Rectal smooth muscle tissue (tissue), 1 donor: Measurements from ENCODE around the gene FLNC.
A peak's percentile ranks its signal among the peaks of the same experiment; 100 is the strongest.

Experiments
- H3K27ac ChIP-seq: one replicate; pipeline ENCODE4 v1.7.0; 2013; ENCODE audit warnings: low read depth, low read length, inconsistent platforms
- H3K27me3 ChIP-seq: one replicate; pipeline ENCODE4 v1.7.0; 2013; ENCODE audit warnings: low read length; ENCODE audit not compliant: control insufficient read depth, insufficient read depth
- H3K36me3 ChIP-seq: one replicate; pipeline ENCODE4 v1.7.0; 2013; ENCODE audit warnings: low read length; ENCODE audit not compliant: control insufficient read depth, insufficient read depth
- H3K4me1 ChIP-seq: one replicate; pipeline ENCODE4 v1.7.0; 2013; ENCODE audit warnings: low read length; ENCODE audit not compliant: control insufficient read depth, insufficient read depth
- H3K4me3 ChIP-seq: one replicate; pipeline ENCODE4 v1.7.0; 2013; ENCODE audit warnings: low read length
- H3K9ac ChIP-seq: one replicate; pipeline ENCODE4 v1.7.0; 2013; ENCODE audit warnings: low read length

Gene FLNC, protein sequence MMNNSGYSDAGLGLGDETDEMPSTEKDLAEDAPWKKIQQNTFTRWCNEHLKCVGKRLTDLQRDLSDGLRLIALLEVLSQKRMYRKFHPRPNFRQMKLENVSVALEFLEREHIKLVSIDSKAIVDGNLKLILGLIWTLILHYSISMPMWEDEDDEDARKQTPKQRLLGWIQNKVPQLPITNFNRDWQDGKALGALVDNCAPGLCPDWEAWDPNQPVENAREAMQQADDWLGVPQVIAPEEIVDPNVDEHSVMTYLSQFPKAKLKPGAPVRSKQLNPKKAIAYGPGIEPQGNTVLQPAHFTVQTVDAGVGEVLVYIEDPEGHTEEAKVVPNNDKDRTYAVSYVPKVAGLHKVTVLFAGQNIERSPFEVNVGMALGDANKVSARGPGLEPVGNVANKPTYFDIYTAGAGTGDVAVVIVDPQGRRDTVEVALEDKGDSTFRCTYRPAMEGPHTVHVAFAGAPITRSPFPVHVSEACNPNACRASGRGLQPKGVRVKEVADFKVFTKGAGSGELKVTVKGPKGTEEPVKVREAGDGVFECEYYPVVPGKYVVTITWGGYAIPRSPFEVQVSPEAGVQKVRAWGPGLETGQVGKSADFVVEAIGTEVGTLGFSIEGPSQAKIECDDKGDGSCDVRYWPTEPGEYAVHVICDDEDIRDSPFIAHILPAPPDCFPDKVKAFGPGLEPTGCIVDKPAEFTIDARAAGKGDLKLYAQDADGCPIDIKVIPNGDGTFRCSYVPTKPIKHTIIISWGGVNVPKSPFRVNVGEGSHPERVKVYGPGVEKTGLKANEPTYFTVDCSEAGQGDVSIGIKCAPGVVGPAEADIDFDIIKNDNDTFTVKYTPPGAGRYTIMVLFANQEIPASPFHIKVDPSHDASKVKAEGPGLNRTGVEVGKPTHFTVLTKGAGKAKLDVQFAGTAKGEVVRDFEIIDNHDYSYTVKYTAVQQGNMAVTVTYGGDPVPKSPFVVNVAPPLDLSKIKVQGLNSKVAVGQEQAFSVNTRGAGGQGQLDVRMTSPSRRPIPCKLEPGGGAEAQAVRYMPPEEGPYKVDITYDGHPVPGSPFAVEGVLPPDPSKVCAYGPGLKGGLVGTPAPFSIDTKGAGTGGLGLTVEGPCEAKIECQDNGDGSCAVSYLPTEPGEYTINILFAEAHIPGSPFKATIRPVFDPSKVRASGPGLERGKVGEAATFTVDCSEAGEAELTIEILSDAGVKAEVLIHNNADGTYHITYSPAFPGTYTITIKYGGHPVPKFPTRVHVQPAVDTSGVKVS (N-terminal part only)

DNA sequence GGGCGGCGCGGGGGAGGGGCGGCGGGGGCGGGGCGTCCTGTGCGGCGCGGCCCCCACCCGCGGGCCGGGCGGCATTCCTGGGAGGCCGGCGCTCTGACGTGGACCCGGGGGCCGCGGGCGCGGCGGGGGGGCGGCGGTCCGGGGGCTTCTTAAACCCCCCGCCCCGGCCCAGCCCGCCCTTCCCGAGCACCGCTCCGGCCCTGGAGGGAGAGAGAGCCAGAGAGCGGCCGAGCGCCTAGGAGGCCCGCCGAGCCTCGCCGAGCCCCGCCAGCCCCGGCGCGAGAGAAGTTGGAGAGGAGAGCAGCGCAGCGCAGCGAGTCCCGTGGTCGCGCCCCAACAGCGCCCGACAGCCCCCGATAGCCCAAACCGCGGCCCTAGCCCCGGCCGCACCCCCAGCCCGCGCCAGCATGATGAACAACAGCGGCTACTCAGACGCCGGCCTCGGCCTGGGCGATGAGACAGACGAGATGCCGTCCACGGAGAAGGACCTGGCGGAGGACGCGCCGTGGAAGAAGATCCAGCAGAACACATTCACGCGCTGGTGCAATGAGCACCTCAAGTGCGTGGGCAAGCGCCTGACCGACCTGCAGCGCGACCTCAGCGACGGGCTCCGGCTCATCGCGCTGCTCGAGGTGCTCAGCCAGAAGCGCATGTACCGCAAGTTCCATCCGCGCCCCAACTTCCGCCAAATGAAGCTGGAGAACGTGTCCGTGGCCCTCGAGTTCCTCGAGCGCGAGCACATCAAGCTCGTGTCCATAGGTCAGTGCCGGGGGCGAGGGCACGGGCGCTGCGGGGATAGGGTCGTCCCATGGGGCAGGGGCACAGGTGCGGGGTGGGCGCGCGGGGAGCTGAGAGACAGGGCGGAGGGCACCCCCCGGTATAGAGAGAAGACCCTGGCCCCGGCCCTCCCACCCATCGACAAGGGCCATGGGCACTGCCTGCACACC is at the start of gene FLNC:
TSS of gene FLNC (plus strand) at position 176 of the 947 bp plus-strand sequence. CDS start at position 408, 232 bp downstream.
- Histone ChIP-seq H3K9ac (peak within 1 kb of the TSS; percentile 80), H3K27ac (peak within 1 kb of the TSS; percentile 98), H3K4me3 (peak within 1 kb of the TSS; percentile 83), H3K36me3 (no peaks in the 10 kb centered on the region), H3K4me1 (peaks cover 43% of the 10 kb centered on the region), H3K27me3 (peaks cover 12% of the 10 kb centered on the region)

DNA sequence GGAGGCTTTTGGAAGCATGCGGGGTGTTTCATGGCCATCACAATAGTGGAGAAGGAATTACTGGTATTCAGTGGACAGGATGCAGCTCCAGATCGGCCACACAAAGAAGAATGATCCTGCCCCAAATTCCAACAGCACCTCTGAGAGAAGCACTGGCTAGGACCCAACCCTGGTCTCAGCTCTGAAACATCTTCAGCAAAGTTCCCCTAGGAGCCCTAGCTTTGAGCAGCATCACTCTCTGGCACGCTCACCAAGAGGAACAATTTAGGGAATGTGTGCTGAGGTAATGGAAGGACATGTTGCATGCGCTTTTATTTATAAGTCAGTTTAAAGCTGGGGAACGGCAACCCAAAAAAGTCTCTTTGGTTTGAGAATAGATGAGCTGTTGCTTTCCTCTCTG is 49.1 kb upstream of the FLNC start:
- peak overlapping the region; percentile 46 for H3K27ac ChIP-seq
- H3K36me3 ChIP-seq = no peaks in the 10 kb centered on the region

DNA sequence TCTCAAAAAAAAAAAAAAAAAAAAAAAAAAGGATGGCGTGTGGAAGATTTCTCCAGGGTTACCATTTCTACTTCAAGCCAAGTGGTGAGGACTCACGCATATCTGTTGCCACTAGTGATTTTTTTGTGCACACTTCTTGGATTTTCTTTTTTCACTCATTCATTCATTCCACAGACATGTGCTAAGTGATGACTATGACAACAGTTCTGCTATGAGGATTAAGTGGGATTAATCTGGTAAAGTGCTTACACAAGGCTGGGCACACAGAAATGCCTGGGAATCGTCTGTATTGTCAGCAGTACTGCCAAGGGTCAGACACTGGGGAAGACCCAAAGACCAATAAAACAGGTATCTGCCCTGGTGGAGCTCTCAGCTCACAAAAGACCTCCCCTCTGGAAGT is 48.4 kb upstream of the FLNC start:
- Histone ChIP-seq H3K4me3 (no peak overlapping the region), H3K27ac (peak overlapping the region; percentile 46), H3K27me3 (no peaks in the 10 kb centered on the region), H3K36me3 (no peaks in the 10 kb centered on the region), H3K4me1 (peaks cover 16% of the 10 kb centered on the region), H3K9ac (no peak overlapping the region)

More for the DNA sequence above, 49.1 kb upstream of the FLNC start:
- Histone ChIP-seq H3K4me1 (peaks cover 16% of the 10 kb centered on the region), H3K27me3 (no peaks in the 10 kb centered on the region), H3K4me3 (no peak overlapping the region), H3K9ac (no peak overlapping the region)

DNA sequence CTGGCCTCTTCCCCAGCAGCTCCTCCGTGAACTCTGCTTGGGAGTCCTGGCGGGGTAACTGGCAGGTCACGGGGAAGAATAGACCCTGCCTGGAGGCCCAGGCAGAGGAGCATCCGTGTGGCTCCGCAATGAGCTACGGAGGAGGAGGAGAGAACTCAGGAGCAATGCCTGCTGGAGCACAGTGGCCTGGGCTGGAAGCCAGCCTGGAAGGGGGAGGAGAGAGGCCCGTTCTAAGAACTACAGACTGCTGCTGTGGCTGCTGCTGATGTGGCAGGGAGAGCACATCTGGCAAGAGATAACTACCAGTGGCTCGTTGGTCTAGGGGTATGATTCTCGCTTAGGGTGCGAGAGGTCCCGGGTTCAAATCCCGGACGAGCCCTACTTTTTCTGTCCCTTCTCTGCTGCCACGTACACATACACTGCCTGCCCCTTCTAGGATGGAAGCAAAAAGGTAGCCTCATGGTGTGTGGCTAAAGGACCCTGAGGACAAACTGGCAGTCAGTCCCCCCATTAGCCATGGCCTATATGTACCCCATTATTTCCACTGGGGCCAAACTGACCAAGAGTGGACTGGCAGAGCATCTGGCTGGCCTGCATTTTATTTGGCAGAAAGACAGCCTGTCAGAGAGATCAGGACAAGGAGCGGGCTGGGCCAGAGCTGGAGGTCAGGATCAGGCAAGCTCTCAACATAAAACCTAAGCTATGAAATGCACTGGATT is 46.9 kb upstream of the FLNC start:
- H3K9ac ChIP-seq = no peak overlapping the region
- no peak overlapping the region for H3K4me3 ChIP-seq
- H3K27me3 ChIP-seq = no peaks in the 10 kb centered on the region
- no peaks in the 10 kb centered on the region for H3K36me3 ChIP-seq
- H3K27ac ChIP-seq = peak overlapping the region; percentile 82
- peaks cover 16% of the 10 kb centered on the region for H3K4me1 ChIP-seq

DNA sequence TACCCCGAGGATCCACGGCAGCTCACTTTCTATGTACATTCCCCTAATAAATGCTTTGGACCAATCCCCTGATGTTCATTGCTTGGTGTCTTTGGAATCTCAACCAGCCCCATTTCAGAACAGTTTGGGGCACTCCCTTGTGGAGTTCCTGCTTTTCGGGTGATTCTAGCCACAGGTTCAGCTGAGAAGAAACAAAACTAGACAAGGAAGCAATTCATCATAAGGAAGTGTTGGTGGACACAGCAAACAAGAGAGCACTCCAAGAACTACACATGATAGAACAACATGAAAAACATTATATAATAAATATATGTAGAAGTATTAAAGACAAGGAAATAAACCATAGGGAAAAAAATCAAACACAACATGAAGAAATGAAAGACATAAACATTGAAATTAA is 44.5 kb upstream of the FLNC start:
- Histone ChIP-seq H3K36me3 (no peaks in the 10 kb centered on the region), H3K27ac (no peak overlapping the region), H3K9ac (no peak overlapping the region), H3K27me3 (no peaks in the 10 kb centered on the region), H3K4me3 (no peak overlapping the region), H3K4me1 (peaks cover 16% of the 10 kb centered on the region)

DNA sequence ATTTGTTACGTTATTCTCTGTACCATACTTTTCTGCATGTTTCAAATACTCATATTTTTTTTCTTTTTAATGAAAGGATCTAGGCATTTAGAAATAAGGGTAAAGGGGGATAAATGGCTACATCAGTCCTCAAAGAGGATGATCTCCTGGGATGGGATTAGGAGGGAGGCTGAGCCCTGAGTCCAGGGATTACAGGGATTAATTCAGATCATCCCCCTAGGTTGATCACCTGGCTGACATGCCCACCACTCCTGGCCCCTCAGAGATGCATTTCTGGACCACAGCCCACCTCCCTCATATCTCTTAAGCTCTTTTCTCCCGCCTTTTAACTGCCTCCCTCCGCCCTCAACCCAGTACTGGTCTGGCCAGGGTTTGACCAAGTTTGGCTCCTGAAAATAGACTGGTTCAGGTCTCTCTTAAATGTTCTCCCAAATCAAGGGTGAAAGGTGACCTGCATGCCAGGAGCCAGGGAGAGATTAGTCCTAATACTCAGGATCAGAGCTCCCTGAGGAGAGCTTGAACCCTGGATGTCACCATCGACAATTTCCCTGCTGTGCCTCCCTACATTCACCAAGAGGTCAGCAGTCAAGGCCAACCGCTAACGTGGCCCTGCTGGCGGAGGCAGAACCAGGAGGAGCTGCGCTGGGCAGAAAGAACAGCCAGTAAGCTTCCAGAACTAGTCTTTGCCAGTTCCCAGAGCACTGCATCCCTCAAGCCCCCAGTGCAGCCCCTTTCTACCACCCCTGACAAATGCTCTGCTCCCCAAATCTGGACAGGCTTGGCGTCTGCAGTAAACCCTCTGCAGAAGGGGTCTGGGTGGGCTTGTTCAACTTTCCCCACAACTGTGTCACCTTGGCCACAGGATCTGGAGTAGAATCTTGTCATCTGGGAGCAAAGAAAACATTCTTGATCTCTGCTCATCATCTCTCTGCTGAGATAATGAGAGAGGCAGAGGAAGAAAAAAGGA is 41.5 kb upstream of the FLNC start:
- Histone ChIP-seq H3K27me3 (peaks cover 4% of the 10 kb centered on the region), H3K4me3 (no peak overlapping the region), H3K9ac (no peak overlapping the region), H3K4me1 (peaks cover 13% of the 10 kb centered on the region), H3K36me3 (no peaks in the 10 kb centered on the region), H3K27ac (no peak overlapping the region)

DNA sequence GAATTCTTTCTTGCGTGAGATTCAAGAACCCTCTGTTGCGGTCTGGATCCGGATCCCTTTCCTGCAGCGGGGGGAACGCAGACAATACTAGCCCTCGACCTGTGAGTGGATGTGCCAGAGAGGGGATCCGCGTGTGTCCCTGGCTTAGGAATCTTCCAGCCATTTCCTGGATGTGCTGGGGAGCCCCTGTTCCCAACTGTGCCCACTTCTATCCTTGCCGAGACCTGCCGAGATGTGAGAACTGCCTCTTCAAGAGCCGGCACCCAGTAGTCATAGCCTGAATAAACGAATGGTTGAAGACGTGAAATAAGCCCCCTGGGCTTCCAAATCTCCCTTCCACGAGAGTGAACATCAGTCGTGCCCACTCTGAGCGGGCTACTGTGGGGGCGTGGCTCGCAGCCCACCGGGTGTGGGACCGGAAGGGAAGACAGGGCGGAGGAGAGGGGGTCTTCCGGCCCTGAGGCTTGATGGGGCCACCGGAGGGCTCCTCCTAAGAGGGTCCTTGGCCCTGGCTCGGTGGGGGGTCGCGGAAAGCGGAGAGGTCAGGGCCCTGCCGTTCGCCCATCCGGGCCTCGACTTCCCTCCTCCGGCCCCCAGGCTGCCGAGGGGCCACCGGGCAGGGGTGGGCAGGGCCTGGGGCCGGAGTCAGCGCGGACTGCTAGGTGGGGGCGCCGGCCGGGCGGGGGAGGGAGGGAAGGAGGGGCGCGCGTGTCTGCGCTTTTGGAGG is 39.7 kb upstream of the FLNC start:
- Histone ChIP-seq H3K27ac (peak overlapping the region; percentile 81), H3K4me1 (peaks cover 11% of the 10 kb centered on the region), H3K27me3 (peaks cover 4% of the 10 kb centered on the region), H3K4me3 (peak overlapping the region; percentile 93), H3K36me3 (no peaks in the 10 kb centered on the region), H3K9ac (no peak overlapping the region)

DNA sequence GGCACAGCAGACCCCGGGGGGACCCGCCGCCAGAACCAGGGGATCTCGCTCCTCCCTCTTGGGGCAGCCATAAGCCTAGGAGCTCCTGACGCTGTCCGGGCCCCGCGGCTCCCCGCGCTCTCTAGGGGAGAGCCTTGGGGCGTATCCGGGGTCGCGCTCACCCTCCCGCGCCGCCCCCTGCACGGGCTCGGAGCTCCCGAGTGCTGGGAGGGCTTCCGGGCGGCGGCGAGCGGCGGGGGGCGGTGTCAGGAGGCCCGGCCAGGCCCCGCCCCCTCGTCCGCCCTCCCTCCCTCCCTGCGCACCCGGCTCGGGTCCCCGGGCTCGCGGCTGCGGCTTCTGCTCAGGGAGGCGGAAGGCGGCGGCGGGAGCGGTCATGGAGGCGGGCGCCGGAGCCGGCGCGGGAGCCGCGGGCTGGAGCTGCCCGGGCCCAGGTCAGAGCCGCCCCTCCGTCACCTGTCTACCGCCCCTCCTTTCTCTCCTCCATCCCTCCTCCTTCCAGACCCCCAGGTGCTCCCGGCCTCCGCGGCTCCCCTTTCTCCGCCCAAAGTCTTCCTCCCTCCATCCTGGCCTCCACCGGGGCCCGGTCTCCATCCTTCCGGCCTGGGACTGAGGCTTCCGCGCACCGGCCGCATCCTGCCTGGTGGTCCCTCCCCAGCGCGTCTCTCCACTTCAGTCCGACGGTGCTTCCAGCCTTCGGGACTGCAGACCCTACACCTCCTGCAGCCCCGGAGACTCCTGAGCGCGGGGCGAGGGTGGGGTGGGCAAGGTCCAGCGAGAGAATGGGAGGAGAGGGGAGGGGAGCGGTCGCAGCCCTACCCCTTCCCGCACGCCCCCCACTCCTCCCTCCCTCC is 38.9 kb upstream of the FLNC start, which contains the start of gene CCDC136:
TSS of gene CCDC136 (plus strand) at position 848 of the 851 bp plus-strand sequence. CDS start 444 bp downstream, outside the sequence.
- Histone ChIP-seq H3K27me3 (peaks cover 4% of the 10 kb centered on the region), H3K9ac (peak within 1 kb of the TSS; percentile 77), H3K4me1 (peaks cover 11% of the 10 kb centered on the region), H3K4me3 (peak within 1 kb of the TSS; percentile 93), H3K27ac (peak within 1 kb of the TSS; percentile 81), H3K36me3 (no peaks in the 10 kb centered on the region)

DNA sequence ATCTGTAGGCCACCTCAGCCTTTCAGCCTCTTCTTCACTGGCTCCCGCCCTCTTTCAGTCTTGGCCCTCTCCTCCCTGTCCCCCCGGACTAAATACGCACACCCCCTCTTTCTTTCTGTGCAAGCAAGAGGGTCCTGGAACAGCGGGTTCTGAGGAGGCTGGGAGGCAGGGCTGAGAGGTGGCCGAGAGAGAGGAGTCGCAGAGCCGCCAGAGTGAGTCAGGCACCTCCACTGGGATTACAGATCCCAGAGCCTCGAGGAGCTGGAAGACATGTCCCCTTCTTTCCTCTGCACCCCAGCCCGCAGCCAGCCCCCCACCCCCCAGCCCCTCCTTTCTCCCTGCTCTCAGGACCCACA is 38.3 kb upstream of the FLNC start:
- peak overlapping the region; percentile 93 for H3K4me3 ChIP-seq

More for the DNA sequence above, 38.3 kb upstream of the FLNC start:
- Histone ChIP-seq H3K27ac (peak overlapping the region; percentile 81), H3K36me3 (no peaks in the 10 kb centered on the region), H3K4me1 (peaks cover 11% of the 10 kb centered on the region), H3K27me3 (peaks cover 4% of the 10 kb centered on the region), H3K9ac (peak overlapping the region; percentile 28)
